GM12878 (cell line): ENCODE results near the gene BIRC6. TPM values are rescaled to one million over a fixed set of nuclear protein-coding genes. Genes with fewer than 3 reads are reported as not detected.

Source experiments
- ATAC-seq: fragments of 200-7000 bp; cut with Tn5 transposase; 3 replicates; pipeline ENCODE4 v1.9.1; 2020; ENCODE audit warnings: mild to moderate bottlenecking, moderate library complexity
- BruUV-seq: library from RNA; stranded (reverse); fragments of 400-500 nt; replicated peaks from 2 replicates; lab custom pipeline; 2021; lab: Mats Ljungman, UMichigan
- CTCF ChIA-PET: fragments of 300-600 bp; sonication (Branson Sonifier 250); formaldehyde crosslinking; extraction: SDS; loops from one replicate; lab custom pipeline; 2021; ENCODE audit warnings: inconsistent platforms; lab: Yijun Ruan, JAX
- POLR2A ChIA-PET: fragments of 350-600 bp; formaldehyde crosslinking; extraction: SDS; loops from one replicate; lab custom pipeline; 2021; ENCODE audit warnings: inconsistent platforms; lab: Charles Lee
- RAD21 ChIA-PET: fragments of 300-600 bp; sonication (Branson Sonifier 250); formaldehyde crosslinking; loops from one replicate; lab custom pipeline; 2023; ENCODE audit warnings: antibody characterized with exemption; ENCODE audit not compliant: unreplicated experiment; lab: Charles Lee
- SMC1A ChIA-PET: fragments of 300-600 bp; sonication (Branson Sonifier 250); formaldehyde crosslinking; loops from one replicate; lab custom pipeline; 2023; ENCODE audit not compliant: unreplicated experiment, uncharacterized antibody; lab: Charles Lee
- DNase-seq: peaks from one replicate; pipeline ENCODE4 v3.0.0-alpha.2; 2011; ENCODE audit warnings: low read depth, low spot score
- FAIRE-seq: peaks from 3 replicates; lab custom pipeline; 2011; peaks lifted over from hg19 to GRCh38; lab: Jason Lieb, UNC
- H2AFZ ChIP-seq: 2 replicates; pipeline ENCODE4 v1.6.0; 2011; ENCODE audit warnings: low read depth, low read length, control low read depth; ENCODE audit not compliant: control insufficient read depth
- H3K27ac ChIP-seq: 2 replicates; pipeline ENCODE4 v1.5.1; 2011; ENCODE audit warnings: control low read depth; ENCODE audit not compliant: control insufficient read depth, insufficient read depth
- H3K27me3 ChIP-seq, 2 experiments: replicated peaks in 1 of 2; 2 replicates each; pipeline versions ENCODE4 v1.6.0 to v1.6.1; 2011; ENCODE audit warnings: low read length in 1 of 2; ENCODE audit not compliant: control insufficient read depth in 2 of 2, insufficient read depth in 2 of 2
- H3K36me3 ChIP-seq, 2 experiments: 2 replicates each; pipeline ENCODE4 v1.5.1; 2011; ENCODE audit warnings: low read length in 1 of 2; ENCODE audit not compliant: control insufficient read depth in 2 of 2, insufficient read depth in 2 of 2
- H3K4me1 ChIP-seq: 2 replicates; pipeline ENCODE4 v1.6.1; 2011; ENCODE audit warnings: mild to moderate bottlenecking, low read length, moderate library complexity, mixed read lengths; ENCODE audit not compliant: control insufficient read depth, insufficient read depth
- H3K4me2 ChIP-seq: 2 replicates; pipeline ENCODE4 v1.6.0; 2011; ENCODE audit warnings: control low read depth; ENCODE audit not compliant: control insufficient read depth, insufficient read depth
- H3K4me3 ChIP-seq: fragments of 200-600 bp; sonication (generic); 2 replicates; pipeline ENCODE4 v1.5.1; 2016
- H3K79me2 ChIP-seq: 2 replicates; pipeline ENCODE4 v1.6.0; 2011; ENCODE audit warnings: low read length; ENCODE audit not compliant: control insufficient read depth, insufficient read depth
- H3K9ac ChIP-seq: 2 replicates; pipeline ENCODE4 v1.8.0; 2011; ENCODE audit warnings: low read length, control low read depth, mixed read lengths; ENCODE audit not compliant: control insufficient read depth, insufficient read depth
- H3K9me3 ChIP-seq: replicated peaks from 3 replicates; pipeline ENCODE4 v1.5.1; 2011; ENCODE audit warnings: mild to moderate bottlenecking, low read length; ENCODE audit not compliant: control insufficient read depth, insufficient read depth
- H4K20me1 ChIP-seq: 2 replicates; pipeline ENCODE4 v1.6.0; 2011; ENCODE audit not compliant: control insufficient read depth, insufficient read depth
- BRCA1 ChIP-seq: IDR thresholded peaks from 2 replicates; pipeline ENCODE4 v1.6.1; 2011; ENCODE audit warnings: low read depth, low read length, improper control_type of control experiment
- ETV6 ChIP-seq, 2 experiments: fragments of 450-650 bp in 1 of 2; IDR thresholded peaks in 1 of 2; conservative IDR thresholded peaks in 1 of 2; 2 replicates each; pipeline ENCODE4 v1.6.1; 2014; ENCODE audit warnings: antibody characterized with exemption in 1 of 2, borderline replicate concordance in 1 of 2, low read depth in 1 of 2, mild to moderate bottlenecking in 1 of 2, moderate library complexity in 1 of 2
- EZH2 ChIP-seq: IDR thresholded peaks from 2 replicates; pipeline ENCODE4 v1.6.1; 2012; ENCODE audit warnings: low read depth, mild to moderate bottlenecking, control low read depth, inconsistent platforms, low read length, borderline replicate concordance; ENCODE audit not compliant: control insufficient read depth
- GATAD2B ChIP-seq: fragments of 450-650 bp; conservative IDR thresholded peaks from 2 replicates; pipeline ENCODE4 v1.6.1; 2017; ENCODE audit warnings: low read depth, mild to moderate bottlenecking, moderate library complexity
- HDGF ChIP-seq: fragments of 450-650 bp; IDR thresholded peaks from 2 replicates; pipeline ENCODE4 v1.6.1; 2016; ENCODE audit warnings: antibody characterized with exemption
- MEF2B ChIP-seq: fragments of 450-650 bp; IDR thresholded peaks from 2 replicates; pipeline ENCODE4 v1.6.1; 2018; ENCODE audit warnings: mild to moderate bottlenecking, moderate library complexity; ENCODE audit not compliant: partially characterized antibody, poor library complexity, severe bottlenecking
- PBX3 ChIP-seq: IDR thresholded peaks from 2 replicates; pipeline ENCODE4 v1.6.1; 2011; ENCODE audit warnings: mild to moderate bottlenecking, low read depth, low read length, moderate library complexity; ENCODE audit not compliant: insufficient replicate concordance
- POLR2AphosphoS5 ChIP-seq: IDR thresholded peaks from 2 replicates; pipeline ENCODE4 v1.6.1; 2011; ENCODE audit warnings: mild to moderate bottlenecking, low read length, inconsistent platforms
- RFX5 ChIP-seq: IDR thresholded peaks from 2 replicates; pipeline ENCODE4 v1.6.1; 2011; ENCODE audit warnings: low read depth, low read length, improper control_type of control experiment
- SMC3 ChIP-seq: IDR thresholded peaks from 2 replicates; pipeline ENCODE4 v1.6.1; 2011; ENCODE audit warnings: low read length, improper control_type of control experiment, borderline replicate concordance
- SRF ChIP-seq, 2 experiments: IDR thresholded peaks; 2 replicates each; pipeline ENCODE4 v1.6.1; 2011; ENCODE audit warnings: low read depth in 2 of 2, low read length in 2 of 2, mild to moderate bottlenecking in 1 of 2, moderate library complexity in 1 of 2
- WGBS: methylation state at CpG from one replicate; pipeline ENCODE4 v1.1.6; 2016; ENCODE audit warnings: low lambda C conversion rate; ENCODE audit not compliant: insufficient replicate concordance, insufficient coverage; ENCODE audit errors: missing lambda C conversion rate; 5-methylcytosine and 5-hydroxymethylcytosine counted together
- in situ Hi-C: fragments of 300-500 bp; cut with MboI; formaldehyde crosslinking; loops from 9 replicates; pipeline ENCODE4 v1.14.3; 2018; ENCODE audit warnings: mixed read lengths
- intact Hi-C: fragments of 100-400 bp; cut with micrococcal nuclease; formaldehyde crosslinking; loops from one replicate; pipeline ENCODE4 v1.14.2; 2022; ENCODE audit not compliant: unreplicated experiment
- polyA plus RNA-seq, 11 experiments: library from polyadenylated mRNA; depleted of rRNA in 4 of 11; unstranded in 6 of 11; stranded (reverse) in 5 of 11; fragments of >200 nt; fragmentation: Nextera tagmentation in 4 of 11; fragmentation: Illumina TruSeq in 1 of 11; extraction: Ambion mirVana in 4 of 11; extraction: Trizol in 1 of 11; gene quantifications; 1 replicate in 1 of 11; 2 replicates in 10 of 11; pipeline versions ENCODE4 v1.2.1 to v1.2.3, GENCODE V29; 2011 to 2016; ENCODE audit warnings: inconsistent platforms in 2 of 11, missing spikeins in 2 of 11, low read depth in 1 of 11
- total RNA-seq, 4 experiments: library from RNA; depleted of rRNA in 3 of 4; stranded (reverse); fragments of >200 nt in 3 of 4; fragmentation: Illumina TruSeq in 1 of 4; extraction: Trizol in 1 of 4; gene quantifications; 2 replicates each; pipeline versions ENCODE4 v1.2.1 to v1.2.3, GENCODE V29; 2013 to 2021
- TF ChIP-seq, protein P1 (sequence below): fragments of 450-650 bp; IDR thresholded peaks from 2 replicates; pipeline ENCODE4 v1.6.1; 2016; ENCODE audit warnings: mild to moderate bottlenecking
- TF ChIP-seq, protein P2 (sequence below): IDR thresholded peaks from 2 replicates; pipeline ENCODE4 v1.6.1; 2011; ENCODE audit warnings: low read depth, mild to moderate bottlenecking, low read length, moderate library complexity, borderline replicate concordance; ENCODE audit errors: extremely low read depth
- TF ChIP-seq, protein P3 (sequence below): fragments of 450-650 bp; IDR thresholded peaks from 2 replicates; pipeline ENCODE4 v1.6.1; 2017; ENCODE audit warnings: mild to moderate bottlenecking
- TF ChIP-seq, protein P4 (sequence below): fragments of 150-350 bp; IDR thresholded peaks from 2 replicates; pipeline ENCODE4 v1.6.1; 2016; ENCODE audit warnings: low read depth, low read length

The BIRC6 gene
- total and polyA plus RNA-seq, 10 of the 15 experiments (the other 5 are each of a cell fraction or from before 2014, with no cell fraction given): 18.8 to 118 (median 55.0) TPM

DNA sequence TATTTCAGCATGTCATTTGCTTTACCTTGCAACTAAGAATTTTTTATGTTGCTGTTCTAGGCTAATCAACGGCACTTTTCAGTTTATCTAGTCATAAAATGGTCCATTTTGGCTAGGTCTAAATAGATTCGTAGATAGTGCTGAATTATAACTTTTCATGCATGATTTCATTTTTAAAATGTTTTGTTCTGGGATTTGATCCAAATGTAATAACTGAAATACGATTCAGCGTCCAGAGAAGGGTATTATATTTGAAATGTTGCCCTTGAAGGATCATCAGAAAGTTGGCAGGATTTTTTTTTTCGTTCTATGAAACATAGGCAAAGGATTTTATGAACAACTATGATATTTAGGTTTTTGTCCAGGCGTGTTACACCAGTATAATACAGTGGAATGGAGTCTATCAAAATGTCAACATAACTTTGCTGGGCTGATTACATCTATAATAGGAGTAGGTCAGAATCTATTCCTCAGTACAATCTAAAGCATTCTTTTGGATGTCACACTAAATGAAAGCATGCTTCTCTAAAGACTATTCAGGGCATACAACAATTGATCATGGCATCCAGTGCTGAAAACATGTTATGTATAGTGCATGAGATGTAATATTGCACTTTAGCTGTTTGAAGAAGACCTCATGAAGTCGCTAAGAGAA lies 295.9 kb downstream of the BIRC6 start:
- Histone ChIP-seq H3K4me2 (no peak overlapping the region), H2AFZ (no peak overlapping the region), H3K9me3 (no peaks in the 10 kb centered on the region), H3K4me1 (no peaks in the 10 kb centered on the region), H4K20me1 (no peaks in the 10 kb centered on the region), H3K36me3 (peaks cover 0 to 6% of the 10 kb centered on the region in 2 experiments; a peak in 2 of 4 replicates), H3K9ac (no peak overlapping the region), H3K27ac (no peak overlapping the region), H3K4me3 (no peak overlapping the region), H3K79me2 (no peaks in the 10 kb centered on the region), H3K27me3 (no peaks in the 10 kb centered on the region)
- ChIA-PET SMC1A (no interaction called here), POLR2A (interaction anchor here (0.7 kb wide), 1 partner anchor 93 kb away, joined by 3 read pairs; no protein-coding TSS in a partner anchor), RAD21 (no interaction called here), CTCF (interaction anchor here (0.6 kb wide), 1 partner anchor 94 kb away, joined by 3 read pairs; no protein-coding TSS in a partner anchor)
- FAIRE-seq (no peak), DNase-seq (no peak), ATAC-seq (no peak)
- intact Hi-C loops (no loop called here), in situ Hi-C loops (no loop called here)
- 97% methylated on average over 7 of the region's 7 CpGs for WGBS
- no TSS peak for BruUV-seq
- TF ChIP-seq, protein P1, sequence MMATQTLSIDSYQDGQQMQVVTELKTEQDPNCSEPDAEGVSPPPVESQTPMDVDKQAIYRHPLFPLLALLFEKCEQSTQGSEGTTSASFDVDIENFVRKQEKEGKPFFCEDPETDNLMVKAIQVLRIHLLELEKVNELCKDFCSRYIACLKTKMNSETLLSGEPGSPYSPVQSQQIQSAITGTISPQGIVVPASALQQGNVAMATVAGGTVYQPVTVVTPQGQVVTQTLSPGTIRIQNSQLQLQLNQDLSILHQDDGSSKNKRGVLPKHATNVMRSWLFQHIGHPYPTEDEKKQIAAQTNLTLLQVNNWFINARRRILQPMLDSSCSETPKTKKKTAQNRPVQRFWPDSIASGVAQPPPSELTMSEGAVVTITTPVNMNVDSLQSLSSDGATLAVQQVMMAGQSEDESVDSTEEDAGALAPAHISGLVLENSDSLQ: no peak
- TF ChIP-seq RFX5 (no peak), SRF (IDR thresholded peaks at IDR 0.05; ENCODE audit: low read depth in 2 of 2, low read length in 2 of 2) (no peak), PBX3 (no peak), GATAD2B (no peak), POLR2AphosphoS5 (no peak), EZH2 (no peak), ETV6 (conservative IDR thresholded peaks at IDR 0.05 in 1 of 2, IDR thresholded peaks at IDR 0.05 in 1 of 2; ENCODE audit: borderline replicate concordance in 1 of 2, low read depth in 1 of 2) (no peak), HDGF (no peak), BRCA1 (no peak), SMC3 (no peak), MEF2B (no peak)
- TF ChIP-seq, protein P2, sequence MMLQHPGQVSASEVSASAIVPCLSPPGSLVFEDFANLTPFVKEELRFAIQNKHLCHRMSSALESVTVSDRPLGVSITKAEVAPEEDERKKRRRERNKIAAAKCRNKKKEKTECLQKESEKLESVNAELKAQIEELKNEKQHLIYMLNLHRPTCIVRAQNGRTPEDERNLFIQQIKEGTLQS: no peak
- TF ChIP-seq, protein P3, sequence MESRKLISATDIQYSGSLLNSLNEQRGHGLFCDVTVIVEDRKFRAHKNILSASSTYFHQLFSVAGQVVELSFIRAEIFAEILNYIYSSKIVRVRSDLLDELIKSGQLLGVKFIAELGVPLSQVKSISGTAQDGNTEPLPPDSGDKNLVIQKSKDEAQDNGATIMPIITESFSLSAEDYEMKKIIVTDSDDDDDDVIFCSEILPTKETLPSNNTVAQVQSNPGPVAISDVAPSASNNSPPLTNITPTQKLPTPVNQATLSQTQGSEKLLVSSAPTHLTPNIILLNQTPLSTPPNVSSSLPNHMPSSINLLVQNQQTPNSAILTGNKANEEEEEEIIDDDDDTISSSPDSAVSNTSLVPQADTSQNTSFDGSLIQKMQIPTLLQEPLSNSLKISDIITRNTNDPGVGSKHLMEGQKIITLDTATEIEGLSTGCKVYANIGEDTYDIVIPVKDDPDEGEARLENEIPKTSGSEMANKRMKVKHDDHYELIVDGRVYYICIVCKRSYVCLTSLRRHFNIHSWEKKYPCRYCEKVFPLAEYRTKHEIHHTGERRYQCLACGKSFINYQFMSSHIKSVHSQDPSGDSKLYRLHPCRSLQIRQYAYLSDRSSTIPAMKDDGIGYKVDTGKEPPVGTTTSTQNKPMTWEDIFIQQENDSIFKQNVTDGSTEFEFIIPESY: no peak
- TF ChIP-seq, protein P4, sequence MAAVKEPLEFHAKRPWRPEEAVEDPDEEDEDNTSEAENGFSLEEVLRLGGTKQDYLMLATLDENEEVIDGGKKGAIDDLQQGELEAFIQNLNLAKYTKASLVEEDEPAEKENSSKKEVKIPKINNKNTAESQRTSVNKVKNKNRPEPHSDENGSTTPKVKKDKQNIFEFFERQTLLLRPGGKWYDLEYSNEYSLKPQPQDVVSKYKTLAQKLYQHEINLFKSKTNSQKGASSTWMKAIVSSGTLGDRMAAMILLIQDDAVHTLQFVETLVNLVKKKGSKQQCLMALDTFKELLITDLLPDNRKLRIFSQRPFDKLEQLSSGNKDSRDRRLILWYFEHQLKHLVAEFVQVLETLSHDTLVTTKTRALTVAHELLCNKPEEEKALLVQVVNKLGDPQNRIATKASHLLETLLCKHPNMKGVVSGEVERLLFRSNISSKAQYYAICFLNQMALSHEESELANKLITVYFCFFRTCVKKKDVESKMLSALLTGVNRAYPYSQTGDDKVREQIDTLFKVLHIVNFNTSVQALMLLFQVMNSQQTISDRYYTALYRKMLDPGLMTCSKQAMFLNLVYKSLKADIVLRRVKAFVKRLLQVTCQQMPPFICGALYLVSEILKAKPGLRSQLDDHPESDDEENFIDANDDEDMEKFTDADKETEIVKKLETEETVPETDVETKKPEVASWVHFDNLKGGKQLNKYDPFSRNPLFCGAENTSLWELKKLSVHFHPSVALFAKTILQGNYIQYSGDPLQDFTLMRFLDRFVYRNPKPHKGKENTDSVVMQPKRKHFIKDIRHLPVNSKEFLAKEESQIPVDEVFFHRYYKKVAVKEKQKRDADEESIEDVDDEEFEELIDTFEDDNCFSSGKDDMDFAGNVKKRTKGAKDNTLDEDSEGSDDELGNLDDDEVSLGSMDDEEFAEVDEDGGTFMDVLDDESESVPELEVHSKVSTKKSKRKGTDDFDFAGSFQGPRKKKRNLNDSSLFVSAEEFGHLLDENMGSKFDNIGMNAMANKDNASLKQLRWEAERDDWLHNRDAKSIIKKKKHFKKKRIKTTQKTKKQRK: no peak
